GM12878 (cell line): ENCODE measurements around the gene SMKR1. TPM values are rescaled to one million over a fixed set of nuclear protein-coding genes. Genes with fewer than 3 reads are reported as not detected.

ENCODE experiments used
- ATAC-seq: fragments of 200-7000 bp; cut with Tn5 transposase; 3 replicates; pipeline ENCODE4 v1.9.1; 2020; ENCODE audit warnings: mild to moderate bottlenecking, moderate library complexity
- BruUV-seq: library from RNA; stranded (reverse); fragments of 400-500 nt; replicated peaks from 2 replicates; lab custom pipeline; 2021; lab: Mats Ljungman, UMichigan
- CTCF ChIA-PET: fragments of 300-600 bp; sonication (Branson Sonifier 250); formaldehyde crosslinking; extraction: SDS; loops from one replicate; lab custom pipeline; 2021; ENCODE audit warnings: inconsistent platforms; lab: Yijun Ruan, JAX
- POLR2A ChIA-PET: fragments of 350-600 bp; formaldehyde crosslinking; extraction: SDS; loops from one replicate; lab custom pipeline; 2021; ENCODE audit warnings: inconsistent platforms; lab: Charles Lee
- RAD21 ChIA-PET: fragments of 300-600 bp; sonication (Branson Sonifier 250); formaldehyde crosslinking; loops from one replicate; lab custom pipeline; 2023; ENCODE audit warnings: antibody characterized with exemption; ENCODE audit not compliant: unreplicated experiment; lab: Charles Lee
- SMC1A ChIA-PET: fragments of 300-600 bp; sonication (Branson Sonifier 250); formaldehyde crosslinking; loops from one replicate; lab custom pipeline; 2023; ENCODE audit not compliant: unreplicated experiment, uncharacterized antibody; lab: Charles Lee
- DNase-seq: peaks from one replicate; pipeline ENCODE4 v3.0.0-alpha.2; 2011; ENCODE audit warnings: low read depth, low spot score
- FAIRE-seq: peaks from 3 replicates; lab custom pipeline; 2011; peaks lifted over from hg19 to GRCh38; lab: Jason Lieb, UNC
- H2AFZ ChIP-seq: 2 replicates; pipeline ENCODE4 v1.6.0; 2011; ENCODE audit warnings: low read depth, low read length, control low read depth; ENCODE audit not compliant: control insufficient read depth
- H3K27ac ChIP-seq: 2 replicates; pipeline ENCODE4 v1.5.1; 2011; ENCODE audit warnings: control low read depth; ENCODE audit not compliant: control insufficient read depth, insufficient read depth
- H3K27me3 ChIP-seq, 2 experiments: replicated peaks in 1 of 2; 2 replicates each; pipeline versions ENCODE4 v1.6.0 to v1.6.1; 2011; ENCODE audit warnings: low read length in 1 of 2; ENCODE audit not compliant: control insufficient read depth in 2 of 2, insufficient read depth in 2 of 2
- H3K36me3 ChIP-seq, 2 experiments: 2 replicates each; pipeline ENCODE4 v1.5.1; 2011; ENCODE audit warnings: low read length in 1 of 2; ENCODE audit not compliant: control insufficient read depth in 2 of 2, insufficient read depth in 2 of 2
- H3K4me1 ChIP-seq: 2 replicates; pipeline ENCODE4 v1.6.1; 2011; ENCODE audit warnings: mild to moderate bottlenecking, low read length, moderate library complexity, mixed read lengths; ENCODE audit not compliant: control insufficient read depth, insufficient read depth
- H3K4me2 ChIP-seq: 2 replicates; pipeline ENCODE4 v1.6.0; 2011; ENCODE audit warnings: control low read depth; ENCODE audit not compliant: control insufficient read depth, insufficient read depth
- H3K4me3 ChIP-seq: fragments of 200-600 bp; sonication (generic); 2 replicates; pipeline ENCODE4 v1.5.1; 2016
- H3K79me2 ChIP-seq: 2 replicates; pipeline ENCODE4 v1.6.0; 2011; ENCODE audit warnings: low read length; ENCODE audit not compliant: control insufficient read depth, insufficient read depth
- H3K9ac ChIP-seq: 2 replicates; pipeline ENCODE4 v1.8.0; 2011; ENCODE audit warnings: low read length, control low read depth, mixed read lengths; ENCODE audit not compliant: control insufficient read depth, insufficient read depth
- H3K9me3 ChIP-seq: replicated peaks from 3 replicates; pipeline ENCODE4 v1.5.1; 2011; ENCODE audit warnings: mild to moderate bottlenecking, low read length; ENCODE audit not compliant: control insufficient read depth, insufficient read depth
- H4K20me1 ChIP-seq: 2 replicates; pipeline ENCODE4 v1.6.0; 2011; ENCODE audit not compliant: control insufficient read depth, insufficient read depth
- ASH2L ChIP-seq: fragments of 300-600, 200-600 bp; sonication (generic); IDR thresholded peaks from 2 replicates; pipeline ENCODE4 v1.6.1; 2017; ENCODE audit warnings: low read depth, mild to moderate bottlenecking, borderline replicate concordance
- ATF7 ChIP-seq: fragments of 450-650 bp; IDR thresholded peaks from 2 replicates; pipeline ENCODE4 v1.6.1; 2016; ENCODE audit warnings: low read depth, mild to moderate bottlenecking
- BACH1 ChIP-seq: fragments of 450-650 bp; IDR thresholded peaks from 2 replicates; pipeline ENCODE4 v1.6.1; 2017; ENCODE audit warnings: mild to moderate bottlenecking, borderline replicate concordance
- CBX5 ChIP-seq: sonication (generic); IDR thresholded peaks from 2 replicates; pipeline ENCODE4 v1.6.1; 2016; ENCODE audit warnings: low read depth, moderate library complexity, mild to moderate bottlenecking, inconsistent platforms
- DPF2 ChIP-seq: fragments of 450-650 bp; IDR thresholded peaks from 2 replicates; pipeline ENCODE4 v1.6.1; 2017; ENCODE audit warnings: mild to moderate bottlenecking
- ETV6 ChIP-seq, 2 experiments: fragments of 450-650 bp in 1 of 2; IDR thresholded peaks in 1 of 2; conservative IDR thresholded peaks in 1 of 2; 2 replicates each; pipeline ENCODE4 v1.6.1; 2014; ENCODE audit warnings: antibody characterized with exemption in 1 of 2, borderline replicate concordance in 1 of 2, low read depth in 1 of 2, mild to moderate bottlenecking in 1 of 2, moderate library complexity in 1 of 2
- IRF5 ChIP-seq: fragments of 450-650 bp; IDR thresholded peaks from 2 replicates; pipeline ENCODE4 v1.6.1; 2017; ENCODE audit warnings: borderline replicate concordance
- PAX5 ChIP-seq: IDR thresholded peaks from 2 replicates; pipeline ENCODE4 v1.6.1; 2011; ENCODE audit warnings: low read depth, low read length, borderline replicate concordance
- PML ChIP-seq: IDR thresholded peaks from 2 replicates; pipeline ENCODE4 v1.6.1; 2012; ENCODE audit warnings: low read length, inconsistent platforms
- SMARCA5 ChIP-seq: fragments of 450-650 bp; IDR thresholded peaks from 2 replicates; pipeline ENCODE4 v1.6.1; 2017; ENCODE audit warnings: mild to moderate bottlenecking
- STAT1 ChIP-seq: fragments of 450-650 bp; conservative IDR thresholded peaks from 2 replicates; pipeline ENCODE4 v1.6.1; 2014; ENCODE audit warnings: antibody characterized with exemption, mild to moderate bottlenecking
- TCF12 ChIP-seq: IDR thresholded peaks from 2 replicates; pipeline ENCODE4 v1.6.1; 2011; ENCODE audit warnings: low read depth, mild to moderate bottlenecking, low read length
- YBX1 ChIP-seq: fragments of 450-650 bp; IDR thresholded peaks from 2 replicates; pipeline ENCODE4 v1.6.1; 2016; ENCODE audit warnings: antibody characterized with exemption
- ZNF207 ChIP-seq: fragments of 450-650 bp; IDR thresholded peaks from 2 replicates; pipeline ENCODE4 v1.6.1; 2014; ENCODE audit warnings: antibody characterized with exemption, mild to moderate bottlenecking, borderline replicate concordance
- ZNF217 ChIP-seq: fragments of 450-650 bp; IDR thresholded peaks from 2 replicates; pipeline ENCODE4 v1.6.1; 2017; ENCODE audit warnings: antibody characterized with exemption, mild to moderate bottlenecking
- WGBS: methylation state at CpG from one replicate; pipeline ENCODE4 v1.1.6; 2016; ENCODE audit warnings: low lambda C conversion rate; ENCODE audit not compliant: insufficient replicate concordance, insufficient coverage; ENCODE audit errors: missing lambda C conversion rate; 5-methylcytosine and 5-hydroxymethylcytosine counted together
- in situ Hi-C: fragments of 300-500 bp; cut with MboI; formaldehyde crosslinking; loops from 9 replicates; pipeline ENCODE4 v1.14.3; 2018; ENCODE audit warnings: mixed read lengths
- intact Hi-C: fragments of 100-400 bp; cut with micrococcal nuclease; formaldehyde crosslinking; loops from one replicate; pipeline ENCODE4 v1.14.2; 2022; ENCODE audit not compliant: unreplicated experiment
- polyA plus RNA-seq, 11 experiments: library from polyadenylated mRNA; depleted of rRNA in 4 of 11; unstranded in 6 of 11; stranded (reverse) in 5 of 11; fragments of >200 nt; fragmentation: Nextera tagmentation in 4 of 11; fragmentation: Illumina TruSeq in 1 of 11; extraction: Ambion mirVana in 4 of 11; extraction: Trizol in 1 of 11; gene quantifications; 1 replicate in 1 of 11; 2 replicates in 10 of 11; pipeline versions ENCODE4 v1.2.1 to v1.2.3, GENCODE V29; 2011 to 2016; ENCODE audit warnings: inconsistent platforms in 2 of 11, missing spikeins in 2 of 11, low read depth in 1 of 11
- total RNA-seq, 4 experiments: library from RNA; depleted of rRNA in 3 of 4; stranded (reverse); fragments of >200 nt in 3 of 4; fragmentation: Illumina TruSeq in 1 of 4; extraction: Trizol in 1 of 4; gene quantifications; 2 replicates each; pipeline versions ENCODE4 v1.2.1 to v1.2.3, GENCODE V29; 2013 to 2021
- TF ChIP-seq, protein P1 (sequence below): IDR thresholded peaks from 2 replicates; pipeline ENCODE4 v1.6.1; 2012; ENCODE audit warnings: improper control_type of control experiment, low read depth, low read length; ENCODE audit not compliant: insufficient replicate concordance
- TF ChIP-seq, protein P2 (sequence below): fragments of 450-650 bp; IDR thresholded peaks from 2 replicates; pipeline ENCODE4 v1.6.1; 2018; ENCODE audit warnings: mild to moderate bottlenecking, low read depth, moderate library complexity; ENCODE audit not compliant: partially characterized antibody

SMKR1 gene
- total and polyA plus RNA-seq, 10 of the 15 experiments (the other 5 are each of a cell fraction or from before 2014, with no cell fraction given) = 0.37 to 2.6 (median 0.83) TPM

DNA sequence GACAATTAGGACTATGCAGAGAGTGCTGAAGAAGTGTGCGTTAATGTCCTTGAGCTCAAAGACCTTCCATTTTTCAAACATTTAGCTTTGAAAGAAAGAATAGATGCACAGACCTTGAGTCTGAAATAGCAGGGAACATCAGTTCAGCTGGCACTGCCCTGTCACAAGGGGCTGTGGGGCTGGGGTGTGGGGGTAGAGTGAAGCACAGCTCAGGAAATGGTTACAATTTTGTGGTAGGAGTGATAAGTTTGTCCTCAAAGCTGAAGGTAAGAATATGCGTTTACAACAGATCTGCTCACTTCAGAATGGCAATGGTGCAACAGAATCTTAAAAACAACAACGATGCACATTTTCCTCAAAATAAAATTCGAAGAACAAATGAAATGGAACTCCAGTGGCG is 33.6 kb downstream of the SMKR1 start:
- ChIA-PET RAD21 (interaction anchor here (1.1 kb wide), 1 partner anchor 10 kb away, joined by 3 read pairs; no protein-coding TSS in a partner anchor), POLR2A (interaction anchor here (0.5 kb wide), 1 partner anchor 497 kb away, joined by 3 read pairs; no protein-coding TSS in a partner anchor), CTCF (interaction anchor here (1.3 kb wide), 1 partner anchor 12 kb away, joined by 3 read pairs; no protein-coding TSS in a partner anchor), SMC1A (interaction anchor here (0.5 to 1.0 kb wide), 2 partner anchors 22 to 1392 kb away, joined by 3 to 4 read pairs; no protein-coding TSS in a partner anchor)
- in situ Hi-C loops (no loop called here), intact Hi-C loops (no loop called here)
- no peak for FAIRE-seq
- no TSS peak for BruUV-seq
- no peaks in the 10 kb centered on the region for H4K20me1 ChIP-seq
- DNase-seq = no peak
- no peak overlapping the region for H3K27ac ChIP-seq
- H3K4me1 ChIP-seq = no peaks in the 10 kb centered on the region
- no peaks in the 10 kb centered on the region for H3K27me3 ChIP-seq
- no peak overlapping the region for H3K4me2 ChIP-seq
- H3K9me3 ChIP-seq = no peaks in the 10 kb centered on the region
- H3K9ac ChIP-seq = no peak overlapping the region
- H3K36me3 ChIP-seq = no peaks in the 10 kb centered on the region
- WGBS = 53% methylated on average over 5 of the region's 5 CpGs
- no peak for ATAC-seq
- no peaks in the 10 kb centered on the region for H3K79me2 ChIP-seq
- H2AFZ ChIP-seq = no peak overlapping the region
- no peak overlapping the region for H3K4me3 ChIP-seq
- TF ChIP-seq ZNF207 = no peak
- TF ChIP-seq TCF12 = no peak
- TF ChIP-seq ATF7 = no peak
- TF ChIP-seq ZNF217 = no peak
- TF ChIP-seq ASH2L = no peak
- TF ChIP-seq SMARCA5 = no peak
- TF ChIP-seq, protein P1, sequence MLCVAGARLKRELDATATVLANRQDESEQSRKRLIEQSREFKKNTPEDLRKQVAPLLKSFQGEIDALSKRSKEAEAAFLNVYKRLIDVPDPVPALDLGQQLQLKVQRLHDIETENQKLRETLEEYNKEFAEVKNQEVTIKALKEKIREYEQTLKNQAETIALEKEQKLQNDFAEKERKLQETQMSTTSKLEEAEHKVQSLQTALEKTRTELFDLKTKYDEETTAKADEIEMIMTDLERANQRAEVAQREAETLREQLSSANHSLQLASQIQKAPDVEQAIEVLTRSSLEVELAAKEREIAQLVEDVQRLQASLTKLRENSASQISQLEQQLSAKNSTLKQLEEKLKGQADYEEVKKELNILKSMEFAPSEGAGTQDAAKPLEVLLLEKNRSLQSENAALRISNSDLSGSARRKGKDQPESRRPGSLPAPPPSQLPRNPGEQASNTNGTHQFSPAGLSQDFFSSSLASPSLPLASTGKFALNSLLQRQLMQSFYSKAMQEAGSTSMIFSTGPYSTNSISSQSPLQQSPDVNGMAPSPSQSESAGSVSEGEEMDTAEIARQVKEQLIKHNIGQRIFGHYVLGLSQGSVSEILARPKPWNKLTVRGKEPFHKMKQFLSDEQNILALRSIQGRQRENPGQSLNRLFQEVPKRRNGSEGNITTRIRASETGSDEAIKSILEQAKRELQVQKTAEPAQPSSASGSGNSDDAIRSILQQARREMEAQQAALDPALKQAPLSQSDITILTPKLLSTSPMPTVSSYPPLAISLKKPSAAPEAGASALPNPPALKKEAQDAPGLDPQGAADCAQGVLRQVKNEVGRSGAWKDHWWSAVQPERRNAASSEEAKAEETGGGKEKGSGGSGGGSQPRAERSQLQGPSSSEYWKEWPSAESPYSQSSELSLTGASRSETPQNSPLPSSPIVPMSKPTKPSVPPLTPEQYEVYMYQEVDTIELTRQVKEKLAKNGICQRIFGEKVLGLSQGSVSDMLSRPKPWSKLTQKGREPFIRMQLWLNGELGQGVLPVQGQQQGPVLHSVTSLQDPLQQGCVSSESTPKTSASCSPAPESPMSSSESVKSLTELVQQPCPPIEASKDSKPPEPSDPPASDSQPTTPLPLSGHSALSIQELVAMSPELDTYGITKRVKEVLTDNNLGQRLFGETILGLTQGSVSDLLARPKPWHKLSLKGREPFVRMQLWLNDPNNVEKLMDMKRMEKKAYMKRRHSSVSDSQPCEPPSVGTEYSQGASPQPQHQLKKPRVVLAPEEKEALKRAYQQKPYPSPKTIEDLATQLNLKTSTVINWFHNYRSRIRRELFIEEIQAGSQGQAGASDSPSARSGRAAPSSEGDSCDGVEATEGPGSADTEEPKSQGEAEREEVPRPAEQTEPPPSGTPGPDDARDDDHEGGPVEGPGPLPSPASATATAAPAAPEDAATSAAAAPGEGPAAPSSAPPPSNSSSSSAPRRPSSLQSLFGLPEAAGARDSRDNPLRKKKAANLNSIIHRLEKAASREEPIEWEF = no peak
- TF ChIP-seq BACH1 = no peak
- TF ChIP-seq IRF5 = no peak
- no peak for TF ChIP-seq ETV6 (conservative IDR thresholded peaks at IDR 0.05 in 1 of 2, IDR thresholded peaks at IDR 0.05 in 1 of 2; ENCODE audit: borderline replicate concordance in 1 of 2, low read depth in 1 of 2)
- no peak for TF ChIP-seq YBX1
- TF ChIP-seq, protein P2, sequence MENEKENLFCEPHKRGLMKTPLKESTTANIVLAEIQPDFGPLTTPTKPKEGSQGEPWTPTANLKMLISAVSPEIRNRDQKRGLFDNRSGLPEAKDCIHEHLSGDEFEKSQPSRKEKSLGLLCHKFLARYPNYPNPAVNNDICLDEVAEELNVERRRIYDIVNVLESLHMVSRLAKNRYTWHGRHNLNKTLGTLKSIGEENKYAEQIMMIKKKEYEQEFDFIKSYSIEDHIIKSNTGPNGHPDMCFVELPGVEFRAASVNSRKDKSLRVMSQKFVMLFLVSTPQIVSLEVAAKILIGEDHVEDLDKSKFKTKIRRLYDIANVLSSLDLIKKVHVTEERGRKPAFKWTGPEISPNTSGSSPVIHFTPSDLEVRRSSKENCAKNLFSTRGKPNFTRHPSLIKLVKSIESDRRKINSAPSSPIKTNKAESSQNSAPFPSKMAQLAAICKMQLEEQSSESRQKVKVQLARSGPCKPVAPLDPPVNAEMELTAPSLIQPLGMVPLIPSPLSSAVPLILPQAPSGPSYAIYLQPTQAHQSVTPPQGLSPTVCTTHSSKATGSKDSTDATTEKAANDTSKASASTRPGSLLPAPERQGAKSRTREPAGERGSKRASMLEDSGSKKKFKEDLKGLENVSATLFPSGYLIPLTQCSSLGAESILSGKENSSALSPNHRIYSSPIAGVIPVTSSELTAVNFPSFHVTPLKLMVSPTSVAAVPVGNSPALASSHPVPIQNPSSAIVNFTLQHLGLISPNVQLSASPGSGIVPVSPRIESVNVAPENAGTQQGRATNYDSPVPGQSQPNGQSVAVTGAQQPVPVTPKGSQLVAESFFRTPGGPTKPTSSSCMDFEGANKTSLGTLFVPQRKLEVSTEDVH = no peak
- no peak for TF ChIP-seq PML
- TF ChIP-seq CBX5 = no peak
- no peak for TF ChIP-seq DPF2
- TF ChIP-seq STAT1 = no peak
- TF ChIP-seq PAX5 = no peak
